ENCODE results near the gene PLLP.

- no peak for TF ChIP-seq CTCF (IDR thresholded peaks at IDR 0.05)
- no peak for TF ChIP-seq POLR2A (IDR thresholded peaks at IDR 0.05)
Observed at GRCh38 chr16:57276596-57276995, 7.9 kb downstream of the PLLP start.
